Measurements from ENCODE around the gene WASF1. TPM values are rescaled to one million over a fixed set of nuclear protein-coding genes. Genes with fewer than 3 reads are reported as not detected.
"Not testable (repeated sequence)": the region's sequence is repeated elsewhere in the genome, so short reads cannot be mapped to it uniquely, and the experiment has no call there.

The WASF1 gene
- total RNA-seq, 1 experiment from 2014 or later = 21.9 TPM

- in situ Hi-C loops (cut with HindIII; ENCODE audit: low pct_unique_long_range_greater_than_20kb, low sequenced_read_pairs) = no loop called here
- no peak for DNase-seq (ENCODE audit: low read depth)
These were observed 948 bp upstream of the WASF1 start, which contains the start of gene CDC40 for GRCh38 chr6:110180228-110181008. Gene CDC40, plus strand, starts transcription at chr6:110180427. Its CDS starts 18 bp downstream, at chr6:110180445.

- in situ Hi-C loops (cut with HindIII; ENCODE audit: low pct_unique_long_range_greater_than_20kb, low sequenced_read_pairs) = no loop called here
These were observed 654 bp downstream of the WASF1 start for GRCh38 chr6:110178626-110179405.

GRCh38 chr6:110173506-110174132 lies 5.9 kb downstream of the WASF1 start:
- in situ Hi-C loops (cut with HindIII; ENCODE audit: low pct_unique_long_range_greater_than_20kb, low sequenced_read_pairs) = no loop called here
- no peak for DNase-seq (ENCODE audit: low read depth)

More at GRCh38 chr6:110178626-110179405, 654 bp downstream of the WASF1 start:
- DNase-seq (ENCODE audit: low read depth) = peak; percentile 78

- in situ Hi-C loops (cut with HindIII; ENCODE audit: low pct_unique_long_range_greater_than_20kb, low sequenced_read_pairs) = no loop called here
These were observed 9.4 kb downstream of the WASF1 start for GRCh38 chr6:110170081-110170480.

GRCh38 chr6:110158479-110158878 lies 21.0 kb downstream of the WASF1 start:
- in situ Hi-C loops (cut with HindIII; ENCODE audit: low pct_unique_long_range_greater_than_20kb, low sequenced_read_pairs) = no loop called here
- no peak for DNase-seq (ENCODE audit: low read depth)

More at GRCh38 chr6:110170081-110170480, 9.4 kb downstream of the WASF1 start:
- no peak for DNase-seq (ENCODE audit: low read depth)

GRCh38 chr6:110147870-110148269 lies 31.6 kb downstream of the WASF1 start:
- no peak for DNase-seq (ENCODE audit: low read depth)
- in situ Hi-C loops (cut with HindIII; ENCODE audit: low pct_unique_long_range_greater_than_20kb, low sequenced_read_pairs) = no loop called here

- in situ Hi-C loops (cut with HindIII; ENCODE audit: low pct_unique_long_range_greater_than_20kb, low sequenced_read_pairs) = no loop called here
- peak; percentile 5 for DNase-seq (ENCODE audit: low read depth)
These were observed 38.8 kb downstream of the WASF1 start for GRCh38 chr6:110140650-110141049.

- in situ Hi-C loops (cut with HindIII; ENCODE audit: low pct_unique_long_range_greater_than_20kb, low sequenced_read_pairs) = no loop called here
- no peak for DNase-seq (ENCODE audit: low read depth)
These were observed 40.4 kb downstream of the WASF1 start for GRCh38 chr6:110139052-110139451.

- DNase-seq (ENCODE audit: low read depth) = no peak
- in situ Hi-C loops (cut with HindIII; ENCODE audit: low pct_unique_long_range_greater_than_20kb, low sequenced_read_pairs) = no loop called here
These were observed 41.3 kb downstream of the WASF1 start for GRCh38 chr6:110137924-110138887.

- in situ Hi-C loops (cut with HindIII; ENCODE audit: low pct_unique_long_range_greater_than_20kb, low sequenced_read_pairs) = no loop called here
- DNase-seq (ENCODE audit: low read depth) = no peak
These were observed 49.1 kb downstream of the WASF1 start for GRCh38 chr6:110130362-110130761.

- in situ Hi-C loops (cut with HindIII; ENCODE audit: low pct_unique_long_range_greater_than_20kb, low sequenced_read_pairs) = no loop called here
- no peak for DNase-seq (ENCODE audit: low read depth)
These were observed 51.1 kb downstream of the WASF1 start for GRCh38 chr6:110128418-110128817.

GRCh38 chr6:110125361-110125760 lies 54.1 kb downstream of the WASF1 start:
- in situ Hi-C loops (cut with HindIII; ENCODE audit: low pct_unique_long_range_greater_than_20kb, low sequenced_read_pairs) = no loop called here
- no peak for DNase-seq (ENCODE audit: low read depth)

- DNase-seq (ENCODE audit: low read depth); in situ Hi-C loops (cut with HindIII; ENCODE audit: low pct_unique_long_range_greater_than_20kb, low sequenced_read_pairs): not testable (repeated sequence)
These were observed 57.8 kb downstream of the WASF1 start for GRCh38 chr6:110121655-110122054.

GRCh38 chr6:110116258-110116657 lies 63.2 kb downstream of the WASF1 start:
- in situ Hi-C loops (cut with HindIII; ENCODE audit: low pct_unique_long_range_greater_than_20kb, low sequenced_read_pairs) = no loop called here
- DNase-seq (ENCODE audit: low read depth) = no peak

GRCh38 chr6:110114004-110114403 lies 65.5 kb downstream of the WASF1 start:
- DNase-seq (ENCODE audit: low read depth) = no peak
- in situ Hi-C loops (cut with HindIII; ENCODE audit: low pct_unique_long_range_greater_than_20kb, low sequenced_read_pairs) = no loop called here

GRCh38 chr6:110105296-110105695 lies 74.2 kb downstream of the WASF1 start:
- in situ Hi-C loops (cut with HindIII; ENCODE audit: low pct_unique_long_range_greater_than_20kb, low sequenced_read_pairs) = no loop called here
- DNase-seq (ENCODE audit: low read depth) = no peak

GRCh38 chr6:110103260-110103659 lies 76.2 kb downstream of the WASF1 start:
- in situ Hi-C loops (cut with HindIII; ENCODE audit: low pct_unique_long_range_greater_than_20kb, low sequenced_read_pairs) = no loop called here
- DNase-seq (ENCODE audit: low read depth) = no peak

GRCh38 chr6:110102411-110102810 lies 77.1 kb downstream of the WASF1 start:
- in situ Hi-C loops (cut with HindIII; ENCODE audit: low pct_unique_long_range_greater_than_20kb, low sequenced_read_pairs) = no loop called here
- no peak for DNase-seq (ENCODE audit: low read depth)
